Neuron (in vitro differentiated cells): ENCODE data around the gene XCR1.

Experiments used
- H2AFZ ChIP-seq: one replicate; pipeline ENCODE4 v1.6.1; 2013; ENCODE audit warnings: low read depth, mild to moderate bottlenecking, inconsistent platforms, low read length, moderate library complexity
- H3K27me3 ChIP-seq: one replicate; pipeline ENCODE4 v1.6.1; 2013; ENCODE audit warnings: low read length; ENCODE audit not compliant: insufficient read depth
- H3K36me3 ChIP-seq: one replicate; pipeline ENCODE4 v1.6.1; 2013; ENCODE audit warnings: low read length; ENCODE audit not compliant: insufficient read depth
- H3K4me1 ChIP-seq: one replicate; pipeline ENCODE4 v1.6.1; 2013; ENCODE audit warnings: low read length; ENCODE audit not compliant: insufficient read depth
- H3K4me3 ChIP-seq: 2 replicates; pipeline ENCODE4 v1.5.1; 2013; ENCODE audit warnings: mild to moderate bottlenecking, low read length, moderate library complexity
- H3K9me3 ChIP-seq: one replicate; pipeline ENCODE4 v1.6.1; 2013; ENCODE audit warnings: low read length

Gene XCR1

DNA sequence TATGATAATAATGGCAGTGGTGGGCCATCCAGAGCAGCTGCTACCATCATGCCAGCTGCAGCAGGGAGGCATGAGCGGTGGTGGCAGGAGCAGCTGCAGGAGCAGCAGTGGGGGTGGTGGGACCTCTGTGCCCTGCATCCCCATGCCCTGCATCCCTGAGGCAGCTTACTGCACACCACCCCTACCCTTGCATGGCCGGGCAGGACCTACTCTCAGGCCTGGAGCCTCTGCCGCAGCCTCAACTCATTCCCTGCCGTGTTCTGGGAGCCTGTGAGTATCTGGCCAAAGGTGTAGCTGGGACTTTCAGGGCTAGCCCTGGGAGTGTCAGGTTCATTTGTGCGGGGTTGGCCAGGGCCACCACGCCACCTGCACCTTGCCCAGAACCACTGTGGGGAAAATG, 3.3 kb upstream of the XCR1 start:
- Histone ChIP-seq H3K27me3 (no peaks in the 10 kb centered on the region), H3K9me3 (no peaks in the 10 kb centered on the region), H3K36me3 (no peaks in the 10 kb centered on the region), H3K4me3 (no peak overlapping the region), H2AFZ (no peak overlapping the region), H3K4me1 (no peaks in the 10 kb centered on the region)

DNA sequence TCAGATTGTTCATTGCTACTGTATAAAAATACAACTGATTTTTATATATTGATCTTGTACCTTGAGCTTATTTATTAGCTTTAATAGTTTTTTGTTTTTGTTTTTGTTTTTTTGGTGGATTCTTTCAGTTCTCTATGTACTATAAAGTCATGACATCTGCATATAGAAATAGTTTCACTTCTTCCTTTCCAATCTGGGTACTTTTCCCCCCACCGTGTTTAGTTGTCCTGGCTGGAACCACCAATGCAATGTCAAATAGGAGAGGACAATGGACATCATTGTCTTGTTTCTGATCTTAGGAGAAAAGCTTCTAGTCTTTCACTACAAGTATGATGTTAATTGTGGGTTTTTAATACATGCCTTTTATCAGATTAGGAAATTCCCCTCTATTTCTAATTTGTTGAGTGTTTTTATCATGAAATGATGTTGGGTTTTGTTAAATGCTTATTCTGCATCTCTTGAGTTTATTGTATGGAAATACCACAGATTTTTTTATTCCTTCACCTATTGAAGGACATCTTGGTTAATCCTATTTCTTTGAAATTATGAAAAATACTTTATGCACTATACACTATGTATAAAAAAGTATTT, 2.8 kb upstream of the XCR1 start:
- H3K4me3 ChIP-seq, result no peak overlapping the region
- no peaks in the 10 kb centered on the region for H3K9me3 ChIP-seq
- no peak overlapping the region for H2AFZ ChIP-seq
- H3K36me3 ChIP-seq, result no peaks in the 10 kb centered on the region
- no peaks in the 10 kb centered on the region for H3K27me3 ChIP-seq
- no peaks in the 10 kb centered on the region for H3K4me1 ChIP-seq

DNA sequence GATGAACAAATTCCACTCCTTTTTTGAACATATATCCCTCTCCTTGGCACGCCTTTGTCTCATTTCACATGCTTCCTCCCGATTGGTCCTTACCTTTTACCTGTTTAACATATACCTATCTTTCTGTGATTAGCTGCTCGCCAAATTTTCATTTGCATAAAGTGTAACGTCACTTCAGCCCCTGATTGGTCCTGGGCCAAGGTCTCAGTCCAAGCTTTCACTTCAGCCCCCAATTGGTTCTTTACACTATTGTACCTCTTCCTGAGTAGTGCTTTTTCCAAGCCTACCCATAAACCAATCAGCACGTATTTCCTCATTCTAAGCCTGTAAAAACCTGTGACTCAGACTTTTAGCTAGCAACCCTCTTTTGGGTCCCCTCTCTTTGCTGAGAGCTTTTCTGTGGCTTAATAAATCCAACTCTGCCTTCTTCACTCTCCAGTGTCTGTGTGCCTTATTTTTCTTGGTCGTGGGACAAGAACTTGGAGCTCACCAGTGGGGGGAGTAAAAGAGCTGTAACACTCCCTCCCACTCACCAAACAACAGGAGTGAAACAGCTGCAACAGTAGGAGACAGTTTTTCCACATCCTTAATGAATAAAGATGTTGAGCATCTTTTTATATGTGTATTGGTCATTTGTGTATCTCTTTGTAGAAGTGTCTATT, 584 bp upstream of the XCR1 start:
- no peaks in the 10 kb centered on the region for H3K9me3 ChIP-seq
- H2AFZ ChIP-seq, result no peak overlapping the region

DNA sequence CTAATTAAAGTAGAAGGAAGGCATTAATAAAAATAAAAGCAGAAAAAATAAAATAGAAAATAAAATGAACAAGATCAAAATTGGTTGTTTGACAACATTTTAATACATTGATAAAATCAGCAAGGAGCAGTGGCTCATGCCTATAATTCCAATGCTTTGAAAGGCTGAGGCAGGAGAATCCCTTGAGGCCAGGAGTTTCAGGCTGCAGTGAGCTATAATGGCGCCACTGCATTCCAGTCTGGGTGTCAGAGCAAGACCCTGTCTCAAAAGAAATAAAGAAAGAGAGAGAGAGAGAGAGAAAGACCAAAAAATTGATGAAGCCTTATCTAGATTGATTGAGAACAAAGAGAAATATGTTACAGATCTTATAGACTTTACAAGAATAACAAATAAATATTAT, 2.1 kb downstream of the XCR1 start:
- Histone ChIP-seq H3K4me3 (no peak overlapping the region), H2AFZ (no peak overlapping the region), H3K4me1 (no peaks in the 10 kb centered on the region), H3K9me3 (no peaks in the 10 kb centered on the region), H3K36me3 (no peaks in the 10 kb centered on the region), H3K27me3 (no peaks in the 10 kb centered on the region)

More for the DNA sequence above, 584 bp upstream of the XCR1 start:
- no peaks in the 10 kb centered on the region for H3K4me1 ChIP-seq
- no peak overlapping the region for H3K4me3 ChIP-seq
- no peaks in the 10 kb centered on the region for H3K27me3 ChIP-seq
- H3K36me3 ChIP-seq, result no peaks in the 10 kb centered on the region

DNA sequence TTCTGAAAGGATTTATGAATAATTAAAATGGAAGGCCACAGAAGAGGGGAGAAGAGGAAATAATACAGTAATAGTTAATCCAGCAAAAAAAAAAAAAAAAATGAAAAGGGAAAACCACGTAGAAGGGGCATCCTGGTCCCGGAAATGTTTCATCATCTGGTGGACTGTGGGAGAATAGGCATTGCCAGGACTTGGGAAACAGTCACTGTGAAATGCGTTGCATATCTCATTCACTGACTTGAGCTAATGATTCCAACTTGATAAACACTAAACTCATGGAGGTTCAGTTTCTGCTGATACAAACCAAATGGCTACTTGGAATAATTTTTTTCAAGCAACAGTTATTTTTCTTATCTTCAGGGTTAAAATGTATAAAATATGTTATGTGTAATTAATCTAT, 3.2 kb downstream of the XCR1 start:
- no peak overlapping the region for H2AFZ ChIP-seq
- no peaks in the 10 kb centered on the region for H3K27me3 ChIP-seq
- no peaks in the 10 kb centered on the region for H3K4me1 ChIP-seq
- H3K4me3 ChIP-seq, result no peak overlapping the region
- no peaks in the 10 kb centered on the region for H3K36me3 ChIP-seq
- no peaks in the 10 kb centered on the region for H3K9me3 ChIP-seq

DNA sequence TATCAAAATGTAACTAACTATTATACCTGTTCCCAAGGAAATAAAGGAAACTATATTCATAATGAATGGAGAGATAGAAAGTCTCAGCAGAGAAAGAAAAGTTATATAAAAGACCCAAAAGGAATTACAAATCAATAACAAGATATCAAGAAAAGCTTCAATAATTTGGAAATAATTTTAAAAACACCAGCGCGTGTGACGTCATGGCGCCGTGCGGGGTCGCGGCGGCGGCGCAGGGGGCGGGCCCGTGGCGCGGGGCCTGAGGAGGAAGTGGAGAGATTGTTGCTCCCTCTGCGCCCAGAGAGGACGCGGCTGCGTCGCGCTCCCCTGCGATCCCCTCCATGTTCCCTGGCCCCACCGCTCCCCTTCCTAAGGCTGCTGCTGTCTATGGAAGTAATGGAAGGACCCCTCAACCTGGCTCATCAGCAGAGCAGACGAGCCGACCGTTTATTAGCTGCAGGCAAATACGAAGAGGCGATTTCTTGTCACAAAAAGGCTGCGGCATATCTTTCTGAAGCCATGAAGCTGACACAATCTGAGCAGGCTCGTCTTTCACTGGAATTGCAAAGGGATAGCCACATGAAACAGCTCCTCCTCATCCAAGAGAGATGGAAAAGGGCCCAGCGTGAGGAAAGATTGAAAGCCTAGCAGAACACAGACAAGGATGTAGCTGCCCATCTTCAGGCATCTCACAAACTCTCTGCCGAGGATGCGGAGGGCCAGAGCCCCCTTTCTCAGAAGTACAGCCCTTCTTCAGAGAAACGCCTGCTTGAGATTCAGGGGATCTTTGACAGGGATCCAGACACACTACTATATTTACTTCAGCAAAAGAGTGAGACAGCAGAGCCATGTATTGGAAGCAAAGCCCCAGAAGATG, 4.1 kb downstream of the XCR1 start:
- H2AFZ ChIP-seq, result no peak overlapping the region
- no peaks in the 10 kb centered on the region for H3K36me3 ChIP-seq
- H3K4me1 ChIP-seq, result no peaks in the 10 kb centered on the region
- H3K4me3 ChIP-seq, result no peak overlapping the region
- no peaks in the 10 kb centered on the region for H3K9me3 ChIP-seq
- H3K27me3 ChIP-seq, result no peaks in the 10 kb centered on the region

DNA sequence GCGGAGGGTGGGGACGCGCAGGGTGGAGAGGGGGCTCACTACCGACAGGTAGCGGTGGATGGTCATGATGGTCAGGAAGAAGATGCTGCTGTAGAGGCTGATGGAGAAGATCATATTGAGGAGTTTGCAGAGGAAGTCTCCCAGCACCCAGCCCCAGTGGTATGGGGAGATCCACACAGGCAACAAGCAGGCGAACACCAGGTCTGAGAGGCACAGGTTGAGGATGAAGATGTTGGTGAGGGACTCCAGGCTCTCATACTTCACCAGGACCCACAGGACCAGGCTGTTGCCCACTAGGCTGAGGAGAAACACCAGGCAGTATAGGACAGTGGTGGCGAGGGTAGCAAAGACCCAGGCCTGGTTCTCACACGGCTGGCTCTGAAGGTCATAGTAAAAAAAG, 5.8 kb downstream of the XCR1 start:
- Histone ChIP-seq H3K4me1 (no peaks in the 10 kb centered on the region), H3K9me3 (no peaks in the 10 kb centered on the region), H3K27me3 (no peaks in the 10 kb centered on the region), H2AFZ (no peak overlapping the region), H3K36me3 (no peaks in the 10 kb centered on the region), H3K4me3 (no peak overlapping the region)

DNA sequence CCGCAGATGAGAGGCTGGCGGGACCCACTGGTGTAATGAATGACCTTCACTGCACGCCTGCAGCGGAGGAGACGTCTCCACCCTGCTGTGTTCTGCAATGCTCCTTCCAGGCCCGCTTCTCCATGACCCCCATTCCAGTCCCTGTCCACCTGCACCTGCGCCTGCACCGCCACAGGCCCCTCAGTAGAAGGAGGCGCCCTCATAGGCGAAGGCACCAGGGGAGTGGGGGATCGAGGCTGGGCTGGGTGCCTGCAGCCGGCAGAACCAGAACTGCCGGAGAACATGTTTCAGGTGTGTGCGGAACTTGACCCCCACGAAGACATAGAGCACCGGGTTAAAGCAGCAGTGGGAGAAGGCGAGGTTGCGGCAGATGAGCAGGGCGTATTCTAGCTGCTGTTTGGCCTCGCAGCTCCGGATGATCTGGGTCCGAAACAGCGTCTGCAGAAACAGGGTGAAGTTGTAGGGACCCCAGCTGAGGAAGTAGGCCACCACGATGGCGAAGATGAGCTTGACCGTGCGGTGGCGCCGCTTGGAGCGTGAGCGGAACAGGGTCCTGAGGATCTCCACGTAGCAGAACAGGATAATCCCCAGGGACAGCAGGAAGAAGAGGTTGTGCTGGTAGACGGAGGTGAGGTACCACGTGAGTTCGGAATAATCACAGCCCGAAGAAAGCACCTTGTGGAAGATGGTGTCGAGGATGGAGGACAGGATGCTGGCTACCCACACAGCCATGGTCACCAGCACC, 6.3 kb downstream of the XCR1 start:
- Histone ChIP-seq H3K27me3 (no peaks in the 10 kb centered on the region), H3K4me1 (no peaks in the 10 kb centered on the region)

DNA sequence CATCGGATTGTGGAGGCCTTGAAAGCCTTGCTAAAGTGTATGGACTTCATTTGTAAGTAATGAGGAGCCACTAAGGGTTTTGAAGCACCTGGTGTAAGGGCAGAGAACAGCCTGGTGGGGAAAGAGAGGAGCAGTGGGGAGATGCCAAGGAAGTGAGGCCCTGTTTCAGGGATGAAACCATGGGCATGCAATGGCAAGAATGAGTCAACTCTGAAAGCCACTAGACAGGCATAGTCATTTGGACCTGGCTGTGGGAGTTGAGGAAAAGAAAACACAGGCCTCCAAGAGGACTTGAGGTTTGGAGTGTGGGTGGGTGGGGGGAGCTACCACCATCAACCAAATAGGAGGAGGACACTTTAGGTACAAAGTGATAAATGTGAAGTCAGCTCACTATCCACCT, 7.6 kb downstream of the XCR1 start:
- no peak overlapping the region for H2AFZ ChIP-seq
- H3K27me3 ChIP-seq, result no peaks in the 10 kb centered on the region
- no peak overlapping the region for H3K4me3 ChIP-seq
- no peaks in the 10 kb centered on the region for H3K9me3 ChIP-seq
- no peaks in the 10 kb centered on the region for H3K36me3 ChIP-seq
- no peaks in the 10 kb centered on the region for H3K4me1 ChIP-seq

More for the DNA sequence above, 6.3 kb downstream of the XCR1 start:
- Histone ChIP-seq H3K4me3 (no peak overlapping the region), H3K36me3 (no peaks in the 10 kb centered on the region), H2AFZ (no peak overlapping the region), H3K9me3 (no peaks in the 10 kb centered on the region)

DNA sequence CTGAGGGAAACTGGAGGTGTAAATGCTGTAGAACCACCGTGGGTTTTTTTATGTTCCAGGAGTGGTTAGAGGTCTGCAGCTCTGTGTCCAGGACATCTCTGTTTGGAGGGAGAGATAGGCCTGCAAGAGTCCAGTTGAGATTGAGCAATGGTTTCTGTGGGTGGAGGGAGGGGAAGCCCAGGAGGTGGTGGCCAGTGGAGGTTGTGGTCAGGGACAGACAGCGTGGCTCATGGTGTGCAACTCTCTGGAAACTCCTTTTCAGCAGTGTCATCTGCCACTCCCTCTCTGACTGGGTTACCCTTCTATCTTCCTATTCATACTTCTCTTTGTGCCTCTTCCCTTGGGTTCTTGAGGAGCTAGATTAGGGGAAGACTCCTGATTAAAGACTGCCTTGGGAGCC, 9.6 kb downstream of the XCR1 start:
- no peaks in the 10 kb centered on the region for H3K9me3 ChIP-seq
- H2AFZ ChIP-seq, result no peak overlapping the region
- H3K4me1 ChIP-seq, result no peaks in the 10 kb centered on the region
- no peaks in the 10 kb centered on the region for H3K27me3 ChIP-seq
- no peaks in the 10 kb centered on the region for H3K36me3 ChIP-seq
- H3K4me3 ChIP-seq, result no peak overlapping the region

DNA sequence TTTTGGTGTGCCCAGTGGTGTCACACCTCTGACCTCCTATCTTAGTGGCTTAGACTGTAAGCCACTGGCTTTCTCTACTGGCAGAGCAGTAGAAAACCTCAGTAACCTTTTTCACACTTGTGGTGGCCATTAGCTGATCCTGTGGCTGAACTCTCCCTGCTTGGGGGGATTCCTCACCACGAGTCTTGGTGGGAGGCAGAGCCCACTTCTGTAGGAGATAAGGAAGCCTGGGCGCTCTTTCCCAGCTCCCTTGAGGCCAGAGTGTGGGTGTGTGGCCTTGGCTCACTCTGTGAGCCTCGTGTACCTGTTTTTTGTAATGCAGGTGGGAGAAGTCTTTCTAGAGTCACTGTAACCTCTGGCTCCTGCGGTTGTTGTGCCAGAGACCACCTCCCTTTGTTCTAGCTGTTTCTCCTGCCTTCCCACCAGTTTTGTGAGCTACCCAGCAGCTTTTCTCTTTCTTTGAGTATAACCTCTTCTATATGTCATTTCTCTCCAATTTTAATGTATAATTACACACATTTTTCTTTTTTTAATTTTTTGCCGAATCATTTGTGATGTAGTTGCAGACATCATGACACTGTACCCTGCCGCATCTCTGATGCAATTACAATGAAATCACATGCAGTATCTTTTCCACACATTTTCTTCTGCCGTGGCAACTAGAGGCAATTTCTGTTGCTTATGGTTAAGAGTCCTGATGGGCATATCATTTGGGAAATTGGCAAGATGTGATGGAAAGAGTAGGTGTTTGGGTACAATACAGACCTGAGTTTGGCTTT, 13.8 kb downstream of the XCR1 start:
- Histone ChIP-seq H3K4me1 (no peaks in the 10 kb centered on the region), H3K36me3 (no peaks in the 10 kb centered on the region), H3K9me3 (no peaks in the 10 kb centered on the region), H2AFZ (no peak overlapping the region), H3K27me3 (no peaks in the 10 kb centered on the region), H3K4me3 (no peak overlapping the region)

DNA sequence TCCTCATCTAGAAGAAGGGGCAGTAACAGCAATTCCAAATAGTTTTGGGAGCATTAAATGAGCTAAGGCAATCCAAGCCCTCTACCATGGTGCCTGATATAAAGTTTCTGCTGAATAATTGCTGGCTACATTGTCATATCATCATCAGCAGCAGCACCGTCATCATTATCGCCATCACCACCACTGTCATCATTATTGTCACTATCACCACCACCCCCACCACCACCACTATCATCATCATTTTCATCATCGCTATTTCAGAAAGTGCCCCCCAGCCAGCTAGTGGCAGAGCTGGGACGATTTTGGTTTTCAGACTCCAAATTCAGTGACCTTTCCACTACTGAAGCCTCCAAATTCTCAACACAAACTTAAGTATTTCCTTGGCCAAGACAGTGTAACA, 15.0 kb downstream of the XCR1 start:
- no peaks in the 10 kb centered on the region for H3K4me1 ChIP-seq
- no peaks in the 10 kb centered on the region for H3K27me3 ChIP-seq
- H2AFZ ChIP-seq, result no peak overlapping the region
- H3K4me3 ChIP-seq, result no peak overlapping the region
- H3K36me3 ChIP-seq, result no peaks in the 10 kb centered on the region
- H3K9me3 ChIP-seq, result no peaks in the 10 kb centered on the region
